Coronary artery (tissue), 2 donors: ENCODE results near the gene STK16.

ENCODE experiments used
- DNase-seq: peaks from one replicate; pipeline ENCODE4 v3.0.0-alpha.2; 2017; ENCODE audit warnings: low spot score
- H3K27ac ChIP-seq, 2 donors: fragments of 200-600 bp; sonication (generic); one replicate each; pipeline ENCODE4 v1.5.1; 2016 to 2019
- H3K4me3 ChIP-seq: fragments of 200-600 bp; sonication (generic); 2 replicates; pipeline ENCODE4 v1.5.1; 2016; ENCODE audit warnings: mild to moderate bottlenecking, moderate library complexity
- TF ChIP-seq, protein P1 (sequence below): fragments of 200-600 bp; sonication (generic); IDR thresholded peaks from one replicate; pipeline ENCODE4 v1.5.1; 2019; ENCODE audit warnings: antibody characterized with exemption

The STK16 gene

GRCh38 chr2:219291910-219292490 lies 46.7 kb downstream of the STK16 start:
- peak; percentile 45 for DNase-seq

GRCh38 chr2:219292616-219293015 lies 47.3 kb downstream of the STK16 start:
- Histone ChIP-seq H3K27ac (no peak overlapping the region), H3K4me3 (no peak overlapping the region)
- TF ChIP-seq, protein P1, sequence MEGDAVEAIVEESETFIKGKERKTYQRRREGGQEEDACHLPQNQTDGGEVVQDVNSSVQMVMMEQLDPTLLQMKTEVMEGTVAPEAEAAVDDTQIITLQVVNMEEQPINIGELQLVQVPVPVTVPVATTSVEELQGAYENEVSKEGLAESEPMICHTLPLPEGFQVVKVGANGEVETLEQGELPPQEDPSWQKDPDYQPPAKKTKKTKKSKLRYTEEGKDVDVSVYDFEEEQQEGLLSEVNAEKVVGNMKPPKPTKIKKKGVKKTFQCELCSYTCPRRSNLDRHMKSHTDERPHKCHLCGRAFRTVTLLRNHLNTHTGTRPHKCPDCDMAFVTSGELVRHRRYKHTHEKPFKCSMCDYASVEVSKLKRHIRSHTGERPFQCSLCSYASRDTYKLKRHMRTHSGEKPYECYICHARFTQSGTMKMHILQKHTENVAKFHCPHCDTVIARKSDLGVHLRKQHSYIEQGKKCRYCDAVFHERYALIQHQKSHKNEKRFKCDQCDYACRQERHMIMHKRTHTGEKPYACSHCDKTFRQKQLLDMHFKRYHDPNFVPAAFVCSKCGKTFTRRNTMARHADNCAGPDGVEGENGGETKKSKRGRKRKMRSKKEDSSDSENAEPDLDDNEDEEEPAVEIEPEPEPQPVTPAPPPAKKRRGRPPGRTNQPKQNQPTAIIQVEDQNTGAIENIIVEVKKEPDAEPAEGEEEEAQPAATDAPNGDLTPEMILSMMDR, result no peak
- DNase-seq, result peak; percentile 40

More at GRCh38 chr2:219291910-219292490, 46.7 kb downstream of the STK16 start:
- no peak overlapping the region for H3K27ac ChIP-seq
- TF ChIP-seq, protein P1, result no peak
- H3K4me3 ChIP-seq, result no peak overlapping the region

DNA sequence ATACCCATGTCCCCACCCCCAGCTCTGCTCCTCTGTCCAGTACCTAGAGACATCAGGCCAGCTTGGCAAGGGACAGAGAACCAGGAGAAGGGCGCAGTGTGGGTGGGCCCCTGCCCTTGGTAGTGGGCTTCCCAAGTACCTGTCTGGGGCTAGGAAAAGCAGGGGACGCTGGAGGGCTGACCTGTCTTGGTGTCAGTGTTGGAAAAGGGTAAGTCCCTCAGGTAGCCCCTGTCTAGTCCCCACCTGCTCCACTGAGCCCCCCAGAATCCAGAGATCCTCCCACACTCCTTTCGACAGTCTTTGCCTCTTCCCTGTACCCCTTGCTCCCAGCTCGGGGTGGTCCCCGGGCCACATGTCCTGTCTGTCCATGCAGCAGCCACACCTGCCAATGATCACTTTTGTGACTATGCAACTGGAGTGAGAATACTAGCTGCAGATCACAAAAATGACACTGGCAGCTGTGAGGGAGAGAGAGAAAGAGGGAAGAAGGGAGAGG lies 48.5 kb downstream of the STK16 start:
- peak; percentile 71 for DNase-seq
- H3K27ac ChIP-seq, result no peak overlapping the region
- TF ChIP-seq, protein P1, result no peak
- H3K4me3 ChIP-seq, result no peak overlapping the region

DNA sequence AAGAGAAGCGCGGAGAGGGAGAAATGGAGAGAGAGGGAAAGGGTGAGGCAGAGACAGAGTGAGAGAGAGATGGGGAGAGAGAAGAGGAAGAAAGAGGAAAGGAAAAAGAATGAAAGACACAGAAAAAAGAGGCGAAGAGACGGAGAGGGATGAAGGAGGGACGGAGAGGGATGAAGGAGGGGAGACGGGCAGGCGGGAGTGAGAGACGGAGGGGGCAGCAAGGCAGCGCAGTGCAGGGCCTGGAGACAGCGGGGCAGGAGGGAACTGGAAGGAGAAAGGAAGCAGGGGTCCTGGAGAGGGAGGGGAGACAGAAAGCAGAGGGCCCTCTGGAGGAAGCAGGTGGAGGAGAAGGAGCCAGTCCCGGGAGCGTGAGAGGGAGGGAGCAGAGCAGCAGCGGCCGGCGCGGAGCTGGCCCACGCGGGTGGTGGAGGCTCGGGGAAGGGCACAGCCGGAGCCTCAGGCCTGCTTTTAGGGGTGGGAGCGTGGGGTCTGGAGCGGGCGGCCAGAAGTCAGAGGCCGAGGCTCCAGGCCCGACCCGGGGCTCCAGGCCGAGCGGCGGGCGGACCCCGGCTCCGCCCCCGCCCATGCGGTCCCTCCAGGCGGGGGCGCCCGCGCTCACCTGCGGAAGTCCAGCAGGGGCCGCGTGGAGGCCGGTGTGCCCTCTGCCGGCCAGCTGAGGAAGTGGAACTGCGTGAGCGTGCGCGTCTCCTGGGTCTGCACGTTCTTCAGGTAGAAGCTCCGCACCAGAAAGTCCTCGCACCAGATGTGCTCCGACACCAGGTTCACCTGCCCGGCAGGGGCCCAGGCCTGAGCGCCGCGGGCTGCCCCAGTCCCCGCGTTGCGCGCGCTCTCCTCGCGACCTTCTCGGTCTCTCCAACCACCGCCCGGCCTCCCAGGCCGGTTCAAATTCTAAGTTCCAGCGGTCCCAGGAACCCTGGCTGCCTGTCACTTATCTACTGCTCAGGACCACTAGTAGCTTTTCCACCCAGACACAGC lies 49.4 kb downstream of the STK16 start:
- DNase-seq, result peak; percentile 87
- Histone ChIP-seq H3K27ac (peak overlapping the region; percentile 79 to 85), H3K4me3 (peak overlapping the region; percentile 71)
- TF ChIP-seq, protein P1, result peak; percentile 100

GRCh38 chr2:219296142-219296541 lies 50.9 kb downstream of the STK16 start:
- Histone ChIP-seq H3K27ac (no peak overlapping the region), H3K4me3 (no peak overlapping the region)
- TF ChIP-seq, protein P1, result no peak
- no peak for DNase-seq

DNA sequence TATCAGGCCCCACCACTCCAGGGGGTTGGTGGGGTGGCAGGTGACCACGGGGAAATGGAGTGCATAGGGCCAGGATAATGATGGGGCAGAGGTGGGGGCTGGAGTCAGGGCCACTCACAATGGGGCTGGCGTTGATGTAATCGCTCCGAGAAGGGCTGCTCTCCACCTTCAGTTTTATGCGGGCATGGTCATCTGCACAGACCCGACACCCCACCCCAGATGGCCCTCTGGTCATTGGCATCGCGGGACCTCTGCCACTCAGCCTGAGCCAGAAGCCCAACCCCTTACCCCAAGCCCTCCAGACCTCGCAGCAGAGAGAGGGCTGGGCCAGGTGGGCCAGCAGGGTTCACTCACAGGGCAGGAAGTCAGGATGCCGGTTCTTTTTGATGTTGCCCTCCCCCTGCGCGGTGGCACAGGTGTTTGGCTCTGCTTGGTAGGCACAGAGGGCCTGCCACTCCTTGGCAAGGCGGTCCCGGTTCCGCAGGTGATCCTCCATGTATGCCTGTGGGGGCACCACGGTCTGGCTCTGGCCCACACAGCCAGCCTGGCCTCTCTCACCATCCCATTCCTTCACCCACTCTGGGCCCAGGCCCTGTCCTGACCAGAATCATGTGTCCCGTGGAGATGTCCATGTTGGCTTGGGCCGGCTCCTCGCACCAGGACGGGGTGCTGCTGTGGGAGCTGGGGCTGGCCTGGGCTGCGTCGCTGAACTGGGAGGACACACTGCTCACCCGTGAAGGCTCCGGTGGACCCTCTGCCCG lies 51.5 kb downstream of the STK16 start:
- Histone ChIP-seq H3K27ac (no peak overlapping the region), H3K4me3 (no peak overlapping the region)
- DNase-seq, result no peak
- TF ChIP-seq, protein P1, result no peak
